ENCODE data around the gene RNU5B-1. TPM values are rescaled to one million over a fixed set of nuclear protein-coding genes. Genes with fewer than 3 reads are reported as not detected.

RNU5B-1 gene
- total RNA-seq, 1 donor from 2014 or later, result 47.6 TPM

DNA sequence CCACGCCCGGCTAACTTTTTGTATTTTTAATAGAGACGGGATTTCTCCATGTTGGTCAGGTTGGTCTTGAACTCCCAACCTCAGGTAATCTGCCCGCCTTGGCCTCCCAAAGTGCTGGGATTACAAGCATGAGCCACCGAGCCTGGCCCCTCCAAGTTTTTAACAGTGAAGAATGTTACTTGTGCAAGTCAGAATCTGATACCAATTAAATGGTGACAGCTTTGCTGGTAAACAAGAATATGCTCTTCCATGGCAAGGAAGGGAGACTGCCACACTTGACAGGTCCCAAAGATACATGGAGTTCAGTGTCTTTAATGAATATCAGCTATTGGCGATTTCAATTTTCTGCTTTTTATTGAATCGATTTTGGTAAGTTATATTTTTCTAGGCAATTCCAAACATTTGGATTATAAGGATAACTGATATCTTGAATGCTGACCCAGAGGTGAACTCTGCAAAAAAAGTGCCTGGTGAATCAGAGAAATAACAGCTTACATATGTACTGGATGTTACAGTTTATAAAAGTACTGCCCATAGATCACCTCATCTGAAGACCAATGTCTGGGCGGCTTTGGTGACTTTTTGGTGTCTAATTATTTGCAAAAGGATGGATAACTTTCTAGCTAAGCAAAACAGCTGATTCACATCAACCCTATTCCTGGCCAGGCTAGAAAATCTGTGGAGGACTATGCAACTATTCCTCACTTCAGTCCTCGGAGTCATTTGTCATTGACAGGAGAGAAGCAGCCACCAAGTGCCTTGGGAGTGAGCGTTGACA is 19.0 kb upstream of the RNU5B-1 start:
- TF ChIP-seq, protein P1, sequence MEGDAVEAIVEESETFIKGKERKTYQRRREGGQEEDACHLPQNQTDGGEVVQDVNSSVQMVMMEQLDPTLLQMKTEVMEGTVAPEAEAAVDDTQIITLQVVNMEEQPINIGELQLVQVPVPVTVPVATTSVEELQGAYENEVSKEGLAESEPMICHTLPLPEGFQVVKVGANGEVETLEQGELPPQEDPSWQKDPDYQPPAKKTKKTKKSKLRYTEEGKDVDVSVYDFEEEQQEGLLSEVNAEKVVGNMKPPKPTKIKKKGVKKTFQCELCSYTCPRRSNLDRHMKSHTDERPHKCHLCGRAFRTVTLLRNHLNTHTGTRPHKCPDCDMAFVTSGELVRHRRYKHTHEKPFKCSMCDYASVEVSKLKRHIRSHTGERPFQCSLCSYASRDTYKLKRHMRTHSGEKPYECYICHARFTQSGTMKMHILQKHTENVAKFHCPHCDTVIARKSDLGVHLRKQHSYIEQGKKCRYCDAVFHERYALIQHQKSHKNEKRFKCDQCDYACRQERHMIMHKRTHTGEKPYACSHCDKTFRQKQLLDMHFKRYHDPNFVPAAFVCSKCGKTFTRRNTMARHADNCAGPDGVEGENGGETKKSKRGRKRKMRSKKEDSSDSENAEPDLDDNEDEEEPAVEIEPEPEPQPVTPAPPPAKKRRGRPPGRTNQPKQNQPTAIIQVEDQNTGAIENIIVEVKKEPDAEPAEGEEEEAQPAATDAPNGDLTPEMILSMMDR (IDR thresholded peaks at IDR 0.05), result no peak
- H3K9me3 ChIP-seq, result no peaks in the 10 kb centered on the region
- DNase-seq, result no peak
- H3K27me3 ChIP-seq (ENCODE audit: low read depth), result no peaks in the 10 kb centered on the region
- H3K4me1 ChIP-seq, result peaks cover 15% of the 10 kb centered on the region
- no peaks in the 10 kb centered on the region for H3K36me3 ChIP-seq
- H3K27ac ChIP-seq, result peak overlapping the region; percentile 90
- intact Hi-C loops (cut with DNase I), result no loop called here
- ATAC-seq, result no peak
- H3K4me3 ChIP-seq, result peak overlapping the region; percentile 76

DNA sequence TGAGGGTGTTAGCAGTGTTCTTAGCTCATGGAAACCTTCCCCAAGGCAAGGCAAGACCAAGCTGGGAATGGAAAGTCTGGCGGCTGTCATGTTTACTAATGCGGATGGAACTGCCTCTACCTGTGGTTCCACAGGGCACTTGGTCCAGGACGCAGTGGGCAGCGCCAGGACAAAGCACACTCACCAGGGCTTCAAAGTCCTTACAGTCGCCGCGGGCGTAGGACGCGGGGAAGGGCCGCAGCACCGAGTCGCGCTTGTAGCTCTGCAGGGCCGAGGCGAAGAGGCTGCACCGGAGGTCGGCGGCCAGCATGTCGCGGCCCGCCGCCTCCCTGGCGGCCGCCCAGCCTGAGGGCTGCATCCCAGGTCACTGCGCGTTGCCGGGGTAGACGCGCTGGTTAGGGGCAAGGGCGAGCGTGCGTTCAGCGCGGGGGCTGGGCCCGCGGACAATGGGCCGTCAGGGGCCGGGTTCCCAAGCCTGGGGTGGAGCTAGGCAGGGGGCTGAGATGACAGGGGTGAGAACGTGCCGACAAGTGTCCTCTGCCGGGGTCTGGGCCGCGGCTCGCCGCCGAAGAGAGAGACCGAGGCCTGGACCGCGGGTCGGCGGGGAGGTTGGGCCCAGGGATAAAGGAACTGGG is 18.3 kb upstream of the RNU5B-1 start:
- peak; percentile 73 to 74 for ATAC-seq
- no peaks in the 10 kb centered on the region for H3K36me3 ChIP-seq
- H3K27ac ChIP-seq, result peak overlapping the region; percentile 90
- TF ChIP-seq, protein P1 (IDR thresholded peaks at IDR 0.05), result no peak
- H3K27me3 ChIP-seq (ENCODE audit: low read depth), result no peaks in the 10 kb centered on the region
- H3K4me3 ChIP-seq, result peak overlapping the region; percentile 76
- peak; percentile 69 for DNase-seq
- no peaks in the 10 kb centered on the region for H3K9me3 ChIP-seq
- H3K4me1 ChIP-seq, result peaks cover 15% of the 10 kb centered on the region
- intact Hi-C loops (cut with DNase I), result no loop called here

DNA sequence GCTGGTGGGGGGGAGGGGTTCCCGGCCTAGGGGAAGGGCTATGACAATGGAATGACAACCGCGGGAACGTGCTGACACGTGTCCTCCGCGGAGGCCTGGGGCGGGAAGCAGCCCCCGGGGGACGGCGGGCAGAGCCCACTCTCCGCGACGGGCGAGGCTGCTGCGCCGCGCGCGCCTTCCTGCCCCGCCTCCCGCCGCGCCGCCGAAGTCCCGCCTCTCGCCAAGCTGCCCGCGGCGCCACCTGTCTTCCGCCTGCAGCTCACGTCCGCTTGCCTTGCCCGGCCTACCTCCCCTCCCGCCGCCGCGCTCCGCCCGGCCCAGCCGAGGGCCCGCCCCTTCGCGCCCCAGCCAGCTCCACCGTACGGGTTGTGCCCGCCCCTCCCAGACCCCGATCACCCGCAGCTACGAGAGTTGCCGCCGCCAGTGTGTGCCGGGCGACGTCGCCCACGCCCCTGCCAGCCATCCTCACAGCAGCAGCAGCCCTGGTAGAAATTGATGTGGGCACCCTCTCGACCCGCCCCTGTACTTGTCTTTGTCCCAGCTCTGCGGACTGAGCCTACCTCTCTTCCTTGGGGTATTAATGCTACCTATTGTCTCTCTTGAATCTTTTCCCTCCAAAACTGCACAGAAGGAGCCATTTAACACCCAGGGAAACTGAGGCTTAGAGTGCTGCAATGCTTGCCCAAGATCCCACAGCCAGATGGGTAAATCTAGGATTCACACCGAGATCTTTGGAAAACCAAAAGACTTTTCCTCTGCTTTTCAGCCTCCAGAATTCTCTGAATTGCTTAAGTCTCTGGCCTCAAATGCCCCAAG is 17.6 kb upstream of the RNU5B-1 start, which contains the start of gene PARP16:
TSS of gene PARP16 (minus strand) at position 180 of the 816 bp plus-strand sequence. CDS start 457 bp downstream, outside the sequence.
- intact Hi-C loops (cut with DNase I), result no loop called here
- DNase-seq (peak; percentile 96), ATAC-seq (peak; percentile 98 to 99)
- peak within 1 kb of the TSS; percentile 90 for H3K27ac ChIP-seq
- no peaks in the 10 kb centered on the region for H3K9me3 ChIP-seq
- TF ChIP-seq, protein P1 (IDR thresholded peaks at IDR 0.05), result peak; percentile 60
- H3K27me3 ChIP-seq (ENCODE audit: low read depth), result no peaks in the 10 kb centered on the region
- peak within 1 kb of the TSS; percentile 76 for H3K4me3 ChIP-seq
- H3K36me3 ChIP-seq, result no peaks in the 10 kb centered on the region
- H3K4me1 ChIP-seq, result peaks cover 15% of the 10 kb centered on the region

DNA sequence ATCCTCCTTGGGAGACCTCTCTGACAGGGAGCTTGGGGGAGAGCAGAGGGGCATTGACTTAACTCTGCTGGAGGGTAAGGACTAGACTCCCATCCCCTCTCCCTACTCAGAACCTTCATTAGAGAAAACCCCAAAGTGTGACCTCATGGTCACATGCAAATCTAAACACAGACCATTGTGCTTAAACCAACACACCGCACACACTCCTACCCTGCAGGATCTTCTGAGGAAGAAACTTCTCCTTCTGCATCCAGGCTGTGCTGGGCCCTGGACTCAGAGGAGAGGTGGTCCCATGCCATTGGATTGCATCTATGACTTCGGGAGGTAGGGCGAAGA is 17.0 kb upstream of the RNU5B-1 start:
- TF ChIP-seq, protein P1 (IDR thresholded peaks at IDR 0.05), result no peak
- H3K9me3 ChIP-seq, result no peaks in the 10 kb centered on the region
- H3K27ac ChIP-seq, result peak overlapping the region; percentile 90
- H3K4me1 ChIP-seq, result peaks cover 15% of the 10 kb centered on the region
- H3K4me3 ChIP-seq, result peak overlapping the region; percentile 76
- H3K27me3 ChIP-seq (ENCODE audit: low read depth), result no peaks in the 10 kb centered on the region
- intact Hi-C loops (cut with DNase I), result no loop called here
- no peaks in the 10 kb centered on the region for H3K36me3 ChIP-seq
- DNase-seq (no peak), ATAC-seq (no peak)

DNA sequence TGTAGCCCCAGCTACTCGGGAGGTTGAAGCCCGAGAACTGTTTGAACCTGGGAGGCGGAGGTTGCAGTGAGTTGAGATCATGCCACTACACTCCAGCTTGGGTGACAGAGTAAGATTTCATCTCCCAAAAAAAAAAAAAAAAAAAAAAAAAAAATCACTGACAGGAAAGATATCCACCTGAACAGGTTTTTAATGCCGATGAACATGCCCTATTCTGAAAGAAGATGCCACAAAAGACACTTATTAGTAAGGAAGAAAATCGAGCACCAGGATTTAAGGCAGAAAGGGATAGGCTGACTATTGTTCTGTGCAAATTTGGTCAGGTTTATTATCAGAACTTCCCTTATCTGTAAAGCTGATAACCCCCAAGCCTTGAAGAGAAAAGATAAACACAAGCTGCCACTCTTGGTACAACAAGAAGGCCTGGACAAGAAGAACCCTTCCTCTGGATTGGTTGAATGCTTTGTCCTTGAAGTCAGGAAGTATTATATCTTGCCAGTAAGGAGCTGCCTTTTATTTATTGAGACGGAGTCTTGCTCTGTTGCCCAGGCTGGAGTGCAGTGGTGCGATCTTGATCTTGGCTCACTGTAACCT is 15.1 kb upstream of the RNU5B-1 start:
- H3K4me1 ChIP-seq, result peaks cover 20% of the 10 kb centered on the region
- no peaks in the 10 kb centered on the region for H3K36me3 ChIP-seq
- H3K27me3 ChIP-seq (ENCODE audit: low read depth), result no peaks in the 10 kb centered on the region
- TF ChIP-seq, protein P1 (IDR thresholded peaks at IDR 0.05), result no peak
- ATAC-seq (no peak), DNase-seq (no peak)
- no peak overlapping the region for H3K4me3 ChIP-seq
- intact Hi-C loops (cut with DNase I), result no loop called here
- no peak overlapping the region for H3K27ac ChIP-seq
- no peaks in the 10 kb centered on the region for H3K9me3 ChIP-seq
